H1 (cell line): ENCODE results near the gene DMBT1. TPM values are rescaled to one million over a fixed set of nuclear protein-coding genes. Genes with fewer than 3 reads are reported as not detected.

Experiments used
- CTCF ChIA-PET: fragments of 300-600 bp; sonication (Branson Sonifier 250); formaldehyde crosslinking; loops from one replicate; lab custom pipeline; 2021; ENCODE audit not compliant: partially characterized antibody; lab: Charles Lee
- POLR2A ChIA-PET: fragments of 300-600 bp; sonication (Branson Sonifier 250); formaldehyde crosslinking; loops from one replicate; lab custom pipeline; 2021; ENCODE audit warnings: inconsistent platforms; ENCODE audit not compliant: partially characterized antibody; lab: Charles Lee
- DNase-seq, 2 experiments: peaks; one replicate each; pipeline versions ENCODE4 v3.0.0 to v3.0.0-alpha.2; 2010 to 2022; ENCODE audit warnings: low spot score in 2 of 2, low read depth in 1 of 2, mixed read lengths in 1 of 2
- FAIRE-seq: peaks from 2 replicates; lab custom pipeline; 2011; peaks lifted over from hg19 to GRCh38; lab: Jason Lieb, UNC
- H2AFZ ChIP-seq: 2 replicates; pipeline ENCODE4 v1.8.1; 2012; ENCODE audit warnings: low read length, inconsistent platforms
- H2AK5ac ChIP-seq: 2 replicates; pipeline ENCODE4 v1.6.1; 2013; ENCODE audit warnings: low read depth, low read length
- H2BK120ac ChIP-seq: replicated peaks from 2 replicates; pipeline ENCODE3; 2013; ENCODE audit warnings: low read depth, low read length, inconsistent platforms
- H2BK12ac ChIP-seq: 2 replicates; pipeline ENCODE4 v1.6.1; 2013; ENCODE audit warnings: low read depth, low read length
- H2BK15ac ChIP-seq: 2 replicates; pipeline ENCODE4 v1.6.1; 2013; ENCODE audit warnings: low read length
- H2BK20ac ChIP-seq: 2 replicates; pipeline ENCODE4 v1.6.1; 2013; ENCODE audit warnings: low read length
- H2BK5ac ChIP-seq: 2 replicates; pipeline ENCODE4 v1.6.1; 2013; ENCODE audit warnings: low read depth, low read length
- H3K14ac ChIP-seq: 2 replicates; pipeline ENCODE4 v1.6.1; 2013; ENCODE audit warnings: inconsistent platforms; ENCODE audit not compliant: insufficient read length
- H3K18ac ChIP-seq: 2 replicates; pipeline ENCODE4 v1.6.1; 2013; ENCODE audit warnings: low read length; ENCODE audit errors: extremely low read depth
- H3K23ac ChIP-seq: 2 replicates; pipeline ENCODE4 v1.6.1; 2013; ENCODE audit warnings: inconsistent platforms; ENCODE audit not compliant: insufficient read length
- H3K23me2 ChIP-seq: 2 replicates; pipeline ENCODE4 v1.6.1; 2013; ENCODE audit warnings: low read depth, low read length
- H3K27ac ChIP-seq: 2 replicates; pipeline ENCODE4 v1.6.1; 2011; ENCODE audit warnings: low read depth, low read length, inconsistent platforms
- H3K27me3 ChIP-seq, 4 experiments: replicated peaks in 1 of 4; 1 replicate in 1 of 4; 2 replicates in 3 of 4; pipeline versions ENCODE4 v1.6.1 to v1.8.1; 2011 to 2013; ENCODE audit warnings: low read length in 3 of 4, mild to moderate bottlenecking in 3 of 4, inconsistent platforms in 2 of 4, mixed read lengths in 2 of 4, moderate library complexity in 1 of 4; ENCODE audit not compliant: control insufficient read depth in 3 of 4, insufficient read depth in 3 of 4; ENCODE audit errors: extremely low read depth in 1 of 4
- H3K36me3 ChIP-seq, 4 experiments: 2 replicates each; pipeline versions ENCODE4 v1.6.1 to v1.8.1; 2011 to 2013; ENCODE audit warnings: mild to moderate bottlenecking in 4 of 4, low read length in 3 of 4, moderate library complexity in 2 of 4, control low read depth in 1 of 4, inconsistent platforms in 1 of 4; ENCODE audit not compliant: insufficient read depth in 4 of 4, control insufficient read depth in 2 of 4
- H3K4ac ChIP-seq: replicated peaks from 2 replicates; pipeline ENCODE3; 2013; ENCODE audit warnings: low read length, low read depth, mixed read lengths, inconsistent platforms; ENCODE audit not compliant: insufficient read length
- H3K4me1 ChIP-seq, 4 experiments: replicated peaks in 1 of 4; 1 replicate in 1 of 4; 2 replicates in 3 of 4; pipeline versions ENCODE4 v1.6.1 to v1.8.1; 2011 to 2013; ENCODE audit warnings: low read length in 3 of 4, inconsistent platforms in 2 of 4, mixed read lengths in 1 of 4; ENCODE audit not compliant: insufficient read depth in 4 of 4, control insufficient read depth in 3 of 4
- H3K4me2 ChIP-seq, 2 experiments: 2 replicates each; pipeline versions ENCODE4 v1.6.1 to v1.8.1; 2011 to 2013; ENCODE audit warnings: low read depth in 2 of 2, low read length in 2 of 2, control low read depth in 1 of 2, inconsistent platforms in 1 of 2, mild to moderate bottlenecking in 1 of 2; ENCODE audit not compliant: insufficient read depth in 1 of 2
- H3K4me3 ChIP-seq, 4 experiments: fragments of 200-600, 300-600 bp in 1 of 4; sonication (generic), shearing (Covaris generic), sonication (Bioruptor Twin) in 1 of 4; 2 replicates each; pipeline versions ENCODE4 v1.5.1 to v1.8.1; 2011 to 2016; ENCODE audit warnings: low read length in 4 of 4, low read depth in 3 of 4, control low read depth in 2 of 4, inconsistent platforms in 2 of 4, mild to moderate bottlenecking in 2 of 4, mixed read lengths in 1 of 4, moderate library complexity in 1 of 4; ENCODE audit not compliant: insufficient read depth in 2 of 4; ENCODE audit errors: extremely low read depth in 1 of 4
- H3K56ac ChIP-seq: replicated peaks from 2 replicates; pipeline ENCODE3; 2013; ENCODE audit warnings: low read depth, mild to moderate bottlenecking, mixed read lengths, low read length, inconsistent platforms; ENCODE audit not compliant: insufficient read length
- H3K79me1 ChIP-seq: 2 replicates; pipeline ENCODE4 v1.6.1; 2013; ENCODE audit warnings: low read depth, low read length, control low read depth
- H3K79me2 ChIP-seq, 2 experiments: 2 replicates each; pipeline versions ENCODE4 v1.6.1 to v1.8.1; 2012 to 2013; ENCODE audit warnings: low read length in 2 of 2, mild to moderate bottlenecking in 2 of 2, inconsistent platforms in 1 of 2; ENCODE audit not compliant: insufficient read depth in 2 of 2, control insufficient read depth in 1 of 2
- H3K9ac ChIP-seq, 4 experiments: replicated peaks in 1 of 4; 1 replicate in 1 of 4; 2 replicates in 3 of 4; pipeline versions ENCODE4 v1.6.1 to v1.8.1; 2011 to 2013; ENCODE audit warnings: low read depth in 3 of 4, low read length in 3 of 4, control low read depth in 2 of 4, mild to moderate bottlenecking in 2 of 4, moderate library complexity in 2 of 4, inconsistent platforms in 1 of 4; ENCODE audit errors: extremely low read depth in 1 of 4
- H3K9me3 ChIP-seq, 2 experiments: 2 replicates each; pipeline versions ENCODE4 v1.6.1 to v1.8.1; 2012 to 2013; ENCODE audit warnings: mild to moderate bottlenecking in 2 of 2, moderate library complexity in 2 of 2, control low read depth in 1 of 2, inconsistent platforms in 1 of 2, low read depth in 1 of 2, low read length in 1 of 2, mixed read lengths in 1 of 2; ENCODE audit not compliant: insufficient read depth in 2 of 2
- H4K20me1 ChIP-seq, 2 experiments: replicated peaks in 1 of 2; 2 replicates each; pipeline versions ENCODE3 to v1.8.1; 2011 to 2013; ENCODE audit warnings: inconsistent platforms in 2 of 2, low read length in 2 of 2, mild to moderate bottlenecking in 1 of 2; ENCODE audit not compliant: insufficient read depth in 2 of 2, control insufficient read depth in 1 of 2
- H4K5ac ChIP-seq: 2 replicates; pipeline ENCODE4 v1.6.1; 2013; ENCODE audit warnings: low read length, low read depth, mixed read lengths, inconsistent platforms; ENCODE audit not compliant: insufficient read length
- H4K8ac ChIP-seq: 2 replicates; pipeline ENCODE4 v1.8.0; 2013; ENCODE audit warnings: mild to moderate bottlenecking, moderate library complexity, low read length, inconsistent platforms; ENCODE audit not compliant: insufficient read depth; ENCODE audit errors: extremely low read depth
- H4K91ac ChIP-seq: replicated peaks from 2 replicates; pipeline ENCODE3; 2013; ENCODE audit warnings: low read length, mixed read lengths, inconsistent platforms; ENCODE audit not compliant: insufficient read length
- CBX8 ChIP-seq: fragments of 300-800, 300-1000 bp; sonication (generic); IDR thresholded peaks from 2 replicates; pipeline ENCODE4 v1.7.1; 2016; ENCODE audit warnings: low read depth, low read length, borderline replicate concordance
- CREB1 ChIP-seq: IDR thresholded peaks from 2 replicates; pipeline ENCODE4 v1.6.1; 2012; ENCODE audit warnings: inconsistent platforms
- GTF2F1 ChIP-seq: IDR thresholded peaks from 2 replicates; pipeline ENCODE4 v1.6.1; 2012; ENCODE audit warnings: low read depth, low read length, improper control_type of control experiment, borderline replicate concordance
- JUN ChIP-seq: IDR thresholded peaks from 2 replicates; pipeline ENCODE4 v1.6.1; 2011; ENCODE audit warnings: low read depth, mild to moderate bottlenecking, improper control_type of control experiment, low read length
- SIN3A ChIP-seq, 2 experiments: IDR thresholded peaks in 1 of 2; conservative IDR thresholded peaks in 1 of 2; 2 replicates each; pipeline ENCODE4 v1.6.1; 2011 to 2012; ENCODE audit warnings: low read length in 2 of 2, improper control_type of control experiment in 1 of 2, low read depth in 1 of 2, mild to moderate bottlenecking in 1 of 2
- WGBS, 2 experiments: shearing (Covaris generic) in 1 of 2; methylation state at CpG; one replicate each; pipeline versions ENCODE4 v1.1.6 to v1.1.7; 2013 to 2015; ENCODE audit warnings: low lambda C conversion rate in 2 of 2, mixed read lengths in 2 of 2, inconsistent platforms in 1 of 2, low coverage in 1 of 2, missing lambda C conversion rate in 1 of 2; ENCODE audit not compliant: insufficient replicate concordance in 2 of 2, insufficient coverage in 1 of 2, insufficient read length in 1 of 2; ENCODE audit errors: extremely low coverage in 1 of 2, missing lambda C conversion rate in 1 of 2; 5-methylcytosine and 5-hydroxymethylcytosine counted together
- polyA plus RNA-seq, 7 experiments: library from polyadenylated mRNA; depleted of rRNA in 3 of 7; stranded (reverse) in 5 of 7; unstranded in 2 of 7; fragments of >200 nt in 5 of 7; fragments of 200-250 nt in 2 of 7; gene quantifications; 1 replicate in 5 of 7; 2 replicates in 1 of 7; 4 replicates in 1 of 7; pipeline versions ENCODE4 v1.2.1 to v1.2.3, GENCODE V29; 2011 to 2013; ENCODE audit warnings: missing spikeins in 2 of 7, mixed read lengths in 2 of 7
- total RNA-seq: library from RNA; stranded (reverse); fragmentation: NEBNext Ultra II Directional; extraction: Animal tissue kit (Norgen Biotek cat#: 25700); gene quantifications from 2 replicates; pipeline ENCODE4 v1.2.1, GENCODE V29; 2021

DMBT1 gene
- total and polyA plus RNA-seq, 2 of the 8 experiments (the other 6 are each of a cell fraction or from before 2014, with no cell fraction given), result 0.03 TPM; not detected in 1

DNA sequence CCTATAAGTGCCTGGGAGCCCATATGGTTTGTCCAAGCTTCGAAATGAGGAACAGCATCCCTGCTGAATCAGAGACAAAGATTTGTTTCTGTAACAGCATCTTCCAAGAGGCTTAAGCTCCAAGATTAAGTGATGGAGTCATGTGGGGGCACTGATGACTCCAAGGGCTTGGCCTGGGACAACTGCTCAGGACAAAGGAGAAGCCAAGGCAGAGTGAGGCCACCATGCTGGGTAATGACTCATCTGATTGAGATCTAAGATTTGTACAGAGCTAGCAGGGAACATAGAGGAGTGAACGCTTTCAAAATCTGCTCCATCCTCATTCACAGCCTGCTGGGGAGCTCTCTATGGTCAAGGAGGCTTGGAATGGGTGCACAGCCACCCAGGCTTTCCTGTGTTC is 89.8 kb downstream of the DMBT1 start:
- ChIA-PET POLR2A (no interaction called here), CTCF (interaction anchor here (0.7 to 4.0 kb wide), 18 partner anchors 8 to 382 kb away, joined by 3 to 56 read pairs (median 11); partner anchors contain the start of gene C10orf120)
- Histone ChIP-seq H2BK5ac (no peak overlapping the region), H3K27me3 (peaks cover 0 to 3% (median 0%) of the 10 kb centered on the region in 4 experiments; a peak in 1 of 7 replicates), H3K27ac (no peak overlapping the region), H2BK120ac (no peak overlapping the region), H2BK12ac (no peak overlapping the region), H2AFZ (no peak overlapping the region), H2BK20ac (no peak overlapping the region), H3K23ac (no peak overlapping the region), H3K56ac (no peak overlapping the region), H3K79me2 (no peaks in the 10 kb centered on the region), H4K5ac (no peak overlapping the region), H4K91ac (no peak overlapping the region), H3K4me2 (no peak overlapping the region), H3K18ac (no peak overlapping the region), H3K4me1 (no peaks in the 10 kb centered on the region), H4K8ac (no peak overlapping the region), H3K23me2 (no peaks in the 10 kb centered on the region), H3K4me3 (no peak overlapping the region), H3K79me1 (no peaks in the 10 kb centered on the region), H3K36me3 (no peaks in the 10 kb centered on the region), H2AK5ac (no peak overlapping the region), H3K4ac (no peak overlapping the region), H3K9ac (no peak overlapping the region), H4K20me1 (no peaks in the 10 kb centered on the region), H3K9me3 (no peaks in the 10 kb centered on the region), H3K14ac (no peak overlapping the region), H2BK15ac (no peak overlapping the region)
- TF ChIP-seq CREB1 (no peak), GTF2F1 (no peak), JUN (no peak), SIN3A (conservative IDR thresholded peaks at IDR 0.05 in 1 of 2, IDR thresholded peaks at IDR 0.05 in 1 of 2; ENCODE audit: low read depth in 1 of 2, low read length in 2 of 2) (no peak), CBX8 (no peak)
- WGBS, 2 experiments, result 96% methylated on average over 2 of the region's 2 CpGs; no CpG with 5 or more reads in 1 of the 2 experiments
- FAIRE-seq (no peak), DNase-seq (no peak)
